ENCODE measurements around the gene USP38. TPM values are rescaled to one million over a fixed set of nuclear protein-coding genes. Genes with fewer than 3 reads are reported as not detected.
A peak's percentile ranks its signal among the peaks of the same experiment; 100 is the strongest.

USP38 gene
- polyA plus RNA-seq, 1 donor from 2014 or later = 19.4 TPM

DNA sequence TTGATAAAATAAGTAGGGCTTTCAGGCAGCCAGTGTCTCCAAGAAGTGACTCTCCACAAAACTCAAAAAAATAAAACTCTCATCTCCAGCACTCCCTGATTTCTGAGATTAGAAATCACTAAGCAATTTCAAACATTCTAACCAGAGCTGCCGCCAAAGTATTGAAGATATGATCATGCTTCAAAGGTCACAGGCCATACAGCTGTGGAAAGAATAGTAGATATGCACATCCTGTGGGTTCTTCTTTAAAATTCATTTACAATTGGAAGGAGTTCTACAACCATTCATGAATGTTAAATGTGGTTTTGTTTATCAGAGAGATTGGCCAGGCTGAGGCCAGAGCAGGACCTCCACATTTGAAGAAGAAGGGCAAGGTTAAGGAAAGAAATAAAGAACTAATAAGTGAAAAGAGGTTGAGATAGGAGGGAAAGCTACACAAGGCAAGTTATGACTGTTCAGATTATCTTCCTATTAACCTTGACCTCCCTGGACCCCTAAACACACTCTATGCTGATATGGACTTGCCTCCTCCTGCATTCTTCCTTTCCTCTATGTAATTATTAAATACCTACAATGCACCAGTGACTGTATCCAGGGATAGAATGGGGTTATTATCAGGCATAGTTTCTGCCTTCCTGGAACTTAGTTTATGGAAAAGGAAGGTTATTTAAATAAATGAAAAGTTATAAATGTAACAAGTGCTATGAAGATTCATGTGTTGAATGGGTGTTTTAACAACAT, 56.4 kb downstream of the USP38 start:
- no peak overlapping the region for H3K27ac Mint-ChIP-seq
- no peaks in the 10 kb centered on the region for H3K27me3 Mint-ChIP-seq
- no peaks in the 10 kb centered on the region for H3K4me1 Mint-ChIP-seq
- no peak overlapping the region for H3K4me3 Mint-ChIP-seq
- no peaks in the 10 kb centered on the region for H3K36me3 Mint-ChIP-seq
- peaks cover 4 to 12% (median 5%) of the 10 kb centered on the region in 3 donors for H3K9me3 Mint-ChIP-seq

DNA sequence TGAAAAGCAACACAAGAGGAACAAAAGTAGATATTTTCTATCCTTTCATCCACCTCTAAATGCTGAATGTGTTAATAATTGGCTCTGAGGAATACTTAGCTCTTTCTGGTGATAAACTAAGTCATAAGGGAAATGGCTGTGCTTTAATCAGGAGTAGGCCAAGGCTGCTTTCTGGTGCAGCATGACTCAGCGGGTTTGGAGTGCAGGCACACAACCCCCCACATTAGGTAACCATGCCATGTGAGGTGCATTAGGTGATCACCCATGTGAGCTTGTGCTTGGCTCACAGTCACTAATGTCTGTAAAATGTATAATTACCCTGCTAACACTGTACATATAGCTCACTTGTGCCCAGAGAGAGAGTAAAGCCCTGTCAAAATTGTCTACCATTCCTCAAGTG, 57.2 kb downstream of the USP38 start:
- H3K4me1 Mint-ChIP-seq = no peaks in the 10 kb centered on the region
- no peak overlapping the region for H3K27ac Mint-ChIP-seq
- H3K4me3 Mint-ChIP-seq = peak overlapping the region in 1 of 4 donors; percentile 51
- H3K9me3 Mint-ChIP-seq = peaks cover 4 to 12% (median 5%) of the 10 kb centered on the region in 3 donors
- H3K36me3 Mint-ChIP-seq = no peaks in the 10 kb centered on the region
- H3K27me3 Mint-ChIP-seq = no peaks in the 10 kb centered on the region

DNA sequence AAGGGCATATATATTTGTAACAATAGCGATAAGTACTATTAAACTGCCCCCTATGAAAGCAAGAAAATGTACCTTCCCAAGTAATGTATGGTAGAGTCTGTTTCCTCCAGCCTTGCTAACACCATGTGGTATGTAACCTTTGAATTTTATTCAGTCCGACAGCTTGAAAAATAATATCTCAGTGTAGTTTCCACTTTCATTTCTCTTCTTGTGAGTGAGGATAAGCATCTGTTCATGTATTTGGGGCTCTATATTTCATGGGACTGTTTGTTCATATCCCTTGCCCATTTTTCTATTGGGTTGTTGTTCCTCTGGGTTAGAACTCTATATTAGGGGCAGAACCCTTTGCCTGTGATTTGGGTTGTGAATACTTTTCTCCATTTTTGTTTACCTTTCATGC, 58.3 kb downstream of the USP38 start:
- H3K27ac Mint-ChIP-seq = no peak overlapping the region
- H3K27me3 Mint-ChIP-seq = peaks cover 6% of the 10 kb centered on the region
- H3K4me1 Mint-ChIP-seq = no peaks in the 10 kb centered on the region
- peaks cover 4 to 12% (median 5%) of the 10 kb centered on the region in 3 donors for H3K9me3 Mint-ChIP-seq
- H3K36me3 Mint-ChIP-seq = no peaks in the 10 kb centered on the region
- no peak overlapping the region for H3K4me3 Mint-ChIP-seq

DNA sequence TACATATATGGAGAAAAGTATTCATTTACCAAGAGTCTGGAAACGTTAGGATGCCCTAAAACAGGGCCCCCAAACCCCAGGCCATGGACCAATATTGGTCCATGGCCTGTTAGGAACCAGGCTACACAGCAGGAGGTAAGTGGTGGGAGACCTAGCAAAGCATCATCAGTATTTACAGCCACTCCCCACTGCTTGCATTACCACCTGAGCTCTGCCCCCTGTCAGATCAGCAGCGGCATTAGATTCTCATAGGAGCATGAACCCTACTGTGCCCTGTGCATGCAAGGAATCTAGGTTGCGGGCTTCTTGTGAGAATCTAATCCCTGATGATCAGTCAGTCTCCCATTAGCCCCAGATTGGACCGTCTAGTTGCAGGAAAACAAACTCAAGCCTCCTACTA, 62.3 kb downstream of the USP38 start:
- Mint-ChIP-seq H3K27me3 (peaks cover 8% of the 10 kb centered on the region), H3K4me1 (no peaks in the 10 kb centered on the region), H3K27ac (no peak overlapping the region), H3K36me3 (no peaks in the 10 kb centered on the region), H3K9me3 (peaks cover 2 to 6% (median 4%) of the 10 kb centered on the region in 3 donors), H3K4me3 (no peak overlapping the region)

DNA sequence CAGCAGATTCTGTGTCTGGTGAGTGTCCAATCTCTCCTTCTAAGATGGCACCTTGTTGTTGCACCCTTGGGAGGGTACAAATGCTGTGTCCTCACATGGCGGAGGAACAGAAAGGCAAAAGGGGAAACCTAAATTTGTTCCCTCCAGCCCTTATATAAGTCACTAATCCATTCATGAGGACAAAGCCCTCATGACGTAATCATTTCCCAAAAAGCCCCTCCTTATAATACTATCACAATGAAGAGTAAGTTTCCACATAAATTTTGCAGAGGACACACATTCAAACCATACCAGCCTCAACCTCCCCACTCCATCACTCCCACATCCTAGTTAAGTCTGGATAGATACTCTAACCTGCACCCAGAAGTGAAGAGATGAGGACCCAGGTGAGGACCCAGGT, 63.1 kb downstream of the USP38 start:
- Mint-ChIP-seq H3K4me1 (no peaks in the 10 kb centered on the region), H3K9me3 (peaks cover 0 to 2% (median 0%) of the 10 kb centered on the region in 3 donors), H3K36me3 (no peaks in the 10 kb centered on the region), H3K4me3 (no peak overlapping the region), H3K27me3 (peaks cover 9% of the 10 kb centered on the region), H3K27ac (no peak overlapping the region)

DNA sequence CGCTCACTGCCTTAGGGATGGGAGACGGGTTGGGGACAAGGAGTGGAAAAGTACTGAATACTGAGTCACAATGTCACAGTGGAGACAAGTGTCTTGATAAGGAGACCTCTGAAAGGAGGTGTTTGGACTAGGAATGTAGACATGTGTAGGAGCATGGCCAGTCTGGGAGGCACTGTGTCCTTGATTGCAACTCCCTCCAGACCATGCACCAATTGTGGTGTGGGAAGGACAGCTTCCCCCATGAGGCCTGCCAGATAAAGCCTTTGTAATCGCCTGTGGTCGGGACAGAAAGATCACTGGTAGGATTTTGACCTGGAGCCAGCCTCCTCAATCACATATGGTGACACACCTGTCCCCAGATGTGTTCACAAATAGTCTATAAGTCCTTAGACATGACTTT, 64.1 kb downstream of the USP38 start:
- H3K27me3 Mint-ChIP-seq = peaks cover 9% of the 10 kb centered on the region
- H3K9me3 Mint-ChIP-seq = no peaks in the 10 kb centered on the region
- no peak overlapping the region for H3K4me3 Mint-ChIP-seq
- H3K36me3 Mint-ChIP-seq = no peaks in the 10 kb centered on the region
- no peaks in the 10 kb centered on the region for H3K4me1 Mint-ChIP-seq
- H3K27ac Mint-ChIP-seq = no peak overlapping the region

DNA sequence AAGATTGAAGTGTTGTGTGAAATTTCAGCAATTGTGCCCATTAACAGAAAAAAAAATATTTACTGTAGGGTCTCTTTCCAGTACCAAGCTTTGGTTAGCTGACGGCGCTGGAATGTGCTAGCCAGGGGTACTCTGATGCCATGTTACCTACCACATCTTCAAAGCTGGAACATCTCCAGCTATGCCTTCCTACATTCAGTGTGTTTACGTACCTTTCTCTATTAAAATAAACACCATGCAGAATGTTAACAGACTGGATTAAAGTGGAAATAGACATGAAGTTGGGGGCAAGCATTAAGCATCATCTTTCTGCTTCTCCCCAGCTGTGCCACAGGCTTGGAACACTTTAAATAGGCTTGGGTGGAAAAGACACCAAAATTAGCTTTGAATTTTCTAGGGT, 65.9 kb downstream of the USP38 start:
- Mint-ChIP-seq H3K9me3 (no peaks in the 10 kb centered on the region), H3K27me3 (peaks cover 9% of the 10 kb centered on the region), H3K27ac (no peak overlapping the region), H3K4me1 (peaks cover 0 to 1% (median 0%) of the 10 kb centered on the region in 3 donors), H3K4me3 (no peak overlapping the region), H3K36me3 (peaks cover 4% of the 10 kb centered on the region)

DNA sequence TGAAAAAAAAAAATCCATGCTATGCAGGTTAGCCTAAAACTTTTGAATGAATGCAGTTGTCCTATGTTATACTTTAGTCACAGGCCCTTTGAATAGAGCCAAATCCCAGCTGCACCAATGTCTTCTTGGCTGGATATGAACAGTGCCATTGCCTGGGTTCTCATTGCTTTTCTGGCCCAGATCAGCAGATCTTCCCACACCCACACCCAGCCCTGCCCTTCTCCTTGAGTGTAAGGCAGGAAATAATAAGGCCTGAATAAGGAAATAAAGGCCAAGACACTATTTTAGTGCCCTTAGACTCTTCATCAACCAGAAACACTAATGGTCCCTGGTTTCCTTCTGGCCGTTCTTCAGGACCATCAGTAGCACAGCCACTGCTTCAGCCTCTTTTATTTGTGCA, 66.6 kb downstream of the USP38 start:
- H3K4me3 Mint-ChIP-seq = no peak overlapping the region
- H3K9me3 Mint-ChIP-seq = no peaks in the 10 kb centered on the region
- H3K4me1 Mint-ChIP-seq = peaks cover 0 to 1% (median 0%) of the 10 kb centered on the region in 3 donors
- no peak overlapping the region for H3K27ac Mint-ChIP-seq
- H3K27me3 Mint-ChIP-seq = peaks cover 9% of the 10 kb centered on the region
- peaks cover 4% of the 10 kb centered on the region for H3K36me3 Mint-ChIP-seq

DNA sequence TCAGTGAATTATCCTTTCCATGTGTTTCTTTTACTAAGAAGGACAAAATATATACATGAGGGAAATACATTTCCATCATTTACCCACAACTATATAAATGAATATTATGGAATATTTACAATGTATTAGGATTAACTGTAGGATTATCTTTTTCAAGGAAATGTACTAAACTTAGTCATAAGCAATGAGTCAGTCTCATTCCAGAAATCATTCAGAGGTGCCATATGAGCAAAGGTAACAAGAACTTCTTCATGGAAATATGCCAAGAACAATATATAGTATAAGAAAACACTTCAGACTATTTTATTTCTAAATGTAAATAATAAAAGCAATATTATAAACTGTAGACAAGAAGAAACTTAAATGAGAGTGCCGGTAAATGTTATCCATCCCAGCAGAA, 67.1 kb downstream of the USP38 start:
- Mint-ChIP-seq H3K4me1 (peaks cover 0 to 1% (median 0%) of the 10 kb centered on the region in 3 donors), H3K9me3 (no peaks in the 10 kb centered on the region), H3K27me3 (peaks cover 9% of the 10 kb centered on the region), H3K4me3 (no peak overlapping the region), H3K36me3 (peaks cover 4% of the 10 kb centered on the region), H3K27ac (no peak overlapping the region)

DNA sequence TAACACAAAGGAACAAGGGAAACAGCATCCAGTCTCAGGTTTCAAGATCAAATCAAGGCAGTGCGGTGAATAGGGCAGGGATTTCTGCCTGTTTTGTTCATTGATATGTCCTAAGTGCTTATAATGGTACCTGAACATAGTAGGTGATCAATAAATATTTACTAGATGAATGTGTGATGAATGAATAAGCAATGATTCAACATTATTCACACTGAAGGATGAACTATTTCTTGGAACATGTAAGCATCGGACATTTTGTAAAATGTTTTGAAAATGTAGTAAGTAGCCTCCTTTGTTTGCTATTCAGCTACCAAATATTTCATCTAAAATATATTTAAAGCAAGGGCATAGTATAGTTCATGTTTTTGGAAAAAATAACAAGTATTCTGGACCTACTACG, 67.8 kb downstream of the USP38 start:
- Mint-ChIP-seq H3K27ac (no peak overlapping the region), H3K36me3 (peaks cover 4% of the 10 kb centered on the region), H3K9me3 (no peaks in the 10 kb centered on the region), H3K27me3 (peaks cover 9% of the 10 kb centered on the region), H3K4me3 (no peak overlapping the region), H3K4me1 (peaks cover 0 to 1% (median 0%) of the 10 kb centered on the region in 3 donors)

DNA sequence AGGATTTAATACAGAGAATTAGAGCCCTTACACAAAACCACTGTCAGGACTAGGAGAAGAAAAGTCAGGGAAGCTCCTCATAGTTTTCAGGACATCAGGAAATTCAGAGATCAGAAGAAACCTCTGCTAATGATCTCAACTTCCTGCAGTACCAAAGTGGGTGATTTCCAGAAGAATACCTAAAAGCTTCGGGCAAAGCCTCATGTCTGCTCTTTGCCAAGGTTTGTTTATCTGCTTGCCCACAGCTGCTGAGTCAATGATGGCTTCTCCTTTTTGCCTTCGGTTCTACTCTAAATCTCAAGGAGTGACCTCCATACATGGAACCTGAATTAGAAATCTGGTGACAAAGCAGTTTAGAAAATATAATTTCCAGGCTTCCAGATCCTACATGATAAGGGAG, 68.4 kb downstream of the USP38 start:
- H3K4me3 Mint-ChIP-seq = no peak overlapping the region
- peaks cover 4% of the 10 kb centered on the region for H3K36me3 Mint-ChIP-seq
- H3K4me1 Mint-ChIP-seq = peaks cover 0 to 1% (median 0%) of the 10 kb centered on the region in 3 donors
- H3K9me3 Mint-ChIP-seq = no peaks in the 10 kb centered on the region
- H3K27me3 Mint-ChIP-seq = peaks cover 3% of the 10 kb centered on the region
- no peak overlapping the region for H3K27ac Mint-ChIP-seq

DNA sequence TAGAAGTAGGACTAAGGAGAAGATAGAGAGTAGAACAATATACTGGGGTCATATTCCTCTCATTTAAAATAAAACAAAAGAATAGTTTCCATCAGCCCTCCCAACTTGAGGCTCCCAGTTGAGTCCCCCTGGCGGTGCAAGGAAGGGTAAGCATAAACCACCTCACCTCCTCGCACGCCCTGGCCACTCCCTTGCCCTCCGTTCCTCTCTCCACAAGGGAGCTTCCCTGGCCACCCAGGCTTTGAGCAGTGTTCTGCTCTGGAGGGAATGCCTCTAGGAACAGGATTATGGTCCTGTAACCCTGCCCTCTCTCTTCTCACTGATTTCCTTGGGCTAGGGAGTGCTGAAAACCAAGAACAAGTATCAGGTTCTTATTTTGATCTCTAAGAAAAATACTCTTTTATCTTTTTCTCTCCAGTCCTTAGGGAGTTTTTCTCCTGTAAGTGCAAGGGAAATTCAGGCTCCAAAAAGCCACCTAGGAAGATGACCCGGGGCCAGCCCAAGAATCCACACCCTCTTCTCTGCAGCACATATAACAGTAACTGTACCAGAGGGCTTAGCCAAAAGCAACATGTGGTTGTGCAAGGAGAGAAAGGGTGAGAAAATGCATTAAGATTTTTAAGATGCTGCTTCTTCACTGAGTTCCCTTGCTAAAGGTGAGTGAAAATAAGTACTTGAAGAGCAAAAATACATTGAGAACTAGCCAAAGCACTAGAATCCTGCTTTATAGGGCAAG, 69.9 kb downstream of the USP38 start:
- no peaks in the 10 kb centered on the region for H3K9me3 Mint-ChIP-seq
- no peak overlapping the region for H3K27ac Mint-ChIP-seq
- H3K4me1 Mint-ChIP-seq = peaks cover 0 to 1% (median 0%) of the 10 kb centered on the region in 3 donors
- H3K4me3 Mint-ChIP-seq = no peak overlapping the region
- peaks cover 4% of the 10 kb centered on the region for H3K36me3 Mint-ChIP-seq
- peaks cover 3% of the 10 kb centered on the region for H3K27me3 Mint-ChIP-seq

DNA sequence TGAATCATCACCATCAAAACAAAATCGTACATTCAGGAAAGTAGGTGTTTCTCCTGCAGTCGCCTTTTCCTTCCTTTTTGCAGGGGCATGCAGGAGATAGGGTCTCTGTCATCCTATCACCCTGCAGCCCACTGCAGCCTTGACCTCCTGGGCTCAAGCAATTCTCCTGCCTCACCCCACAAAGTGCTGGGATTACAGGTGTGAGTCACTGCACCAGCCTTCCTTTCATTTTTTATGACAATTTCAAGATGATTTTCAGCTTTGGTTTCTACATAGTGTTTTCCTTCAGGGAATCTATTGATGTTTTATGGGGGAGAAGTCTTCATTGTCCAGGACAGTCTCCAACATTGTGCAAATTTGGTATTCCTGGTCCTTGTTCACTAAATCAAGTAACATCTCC, 71.7 kb downstream of the USP38 start:
- H3K9me3 Mint-ChIP-seq = no peaks in the 10 kb centered on the region
- H3K36me3 Mint-ChIP-seq = peaks cover 4% of the 10 kb centered on the region
- no peak overlapping the region for H3K27ac Mint-ChIP-seq
- no peak overlapping the region for H3K4me3 Mint-ChIP-seq
- H3K27me3 Mint-ChIP-seq = peaks cover 1% of the 10 kb centered on the region
- peaks cover 0 to 1% (median 0%) of the 10 kb centered on the region in 3 donors for H3K4me1 Mint-ChIP-seq

DNA sequence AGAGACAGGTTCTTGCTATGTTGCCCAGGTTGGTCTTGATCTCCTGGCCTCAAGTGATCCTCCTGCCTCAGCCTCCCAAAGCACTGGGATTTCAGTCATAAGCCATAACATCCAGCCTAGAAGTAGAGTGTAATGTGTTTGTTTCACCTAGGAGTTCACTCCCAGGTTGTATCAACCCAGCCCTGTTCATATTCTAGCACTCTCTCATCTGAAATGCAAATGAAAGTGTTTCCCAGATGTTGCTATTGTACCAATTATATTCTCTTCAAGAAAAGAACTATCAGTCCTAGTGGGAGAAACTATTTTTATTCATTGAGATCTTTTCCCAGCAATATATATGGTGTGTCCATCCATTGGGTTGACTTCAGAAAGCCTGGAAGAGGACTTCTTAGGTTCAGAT, 72.6 kb downstream of the USP38 start:
- Mint-ChIP-seq H3K36me3 (peaks cover 4% of the 10 kb centered on the region), H3K9me3 (no peaks in the 10 kb centered on the region), H3K27me3 (peaks cover 1% of the 10 kb centered on the region), H3K4me1 (peaks cover 0 to 1% (median 0%) of the 10 kb centered on the region in 3 donors), H3K4me3 (no peak overlapping the region), H3K27ac (no peak overlapping the region)

DNA sequence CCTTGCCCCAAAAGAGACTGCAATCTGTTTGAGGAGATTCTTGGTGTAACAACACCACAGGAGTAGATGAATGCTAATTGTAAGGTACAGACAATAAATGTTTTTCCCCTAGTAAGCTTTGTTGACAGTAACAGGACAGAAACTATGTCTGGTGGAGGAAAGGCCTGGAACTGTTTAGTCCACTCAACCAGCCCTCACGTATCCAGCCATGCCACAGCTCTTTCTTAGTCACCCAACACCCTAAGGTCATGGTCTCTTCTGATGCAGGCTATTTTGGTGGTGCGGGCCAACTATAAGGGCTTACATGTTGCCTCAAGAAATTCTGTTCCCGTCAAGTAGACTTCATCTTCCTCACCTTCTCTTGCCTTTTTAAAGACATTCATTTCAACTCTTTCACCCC, 76.0 kb downstream of the USP38 start:
- Mint-ChIP-seq H3K27me3 (no peaks in the 10 kb centered on the region), H3K4me3 (no peak overlapping the region), H3K4me1 (no peaks in the 10 kb centered on the region), H3K9me3 (peaks cover 0 to 4% (median 0%) of the 10 kb centered on the region in 3 donors), H3K36me3 (no peaks in the 10 kb centered on the region), H3K27ac (no peak overlapping the region)

DNA sequence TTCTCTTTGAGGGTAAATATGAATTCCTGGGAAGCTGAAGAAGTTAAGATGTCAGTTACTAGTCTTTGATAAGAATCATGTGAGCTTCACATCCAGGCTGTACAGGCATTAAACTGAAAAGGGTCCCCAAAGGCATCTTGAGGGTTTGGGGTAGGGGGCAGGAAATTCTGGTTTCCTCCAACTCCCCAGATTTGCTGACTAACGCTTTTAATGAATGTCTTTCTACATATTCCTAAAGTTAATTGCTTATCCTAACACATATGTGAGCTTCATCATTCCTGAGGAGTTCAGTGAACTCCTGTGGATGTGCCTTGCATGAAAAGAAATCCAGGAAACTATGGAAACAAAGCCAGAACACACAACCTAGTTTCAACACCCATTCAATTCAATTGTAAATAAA, 78.1 kb downstream of the USP38 start:
- Mint-ChIP-seq H3K4me3 (no peak overlapping the region), H3K27me3 (no peaks in the 10 kb centered on the region), H3K27ac (no peak overlapping the region), H3K36me3 (no peaks in the 10 kb centered on the region), H3K4me1 (no peaks in the 10 kb centered on the region), H3K9me3 (peaks cover 5 to 9% (median 9%) of the 10 kb centered on the region in 3 donors)

Measured in IgD-negative memory B cell (primary cell).